ENCODE measurements around the gene M1AP.

The M1AP gene

DNA sequence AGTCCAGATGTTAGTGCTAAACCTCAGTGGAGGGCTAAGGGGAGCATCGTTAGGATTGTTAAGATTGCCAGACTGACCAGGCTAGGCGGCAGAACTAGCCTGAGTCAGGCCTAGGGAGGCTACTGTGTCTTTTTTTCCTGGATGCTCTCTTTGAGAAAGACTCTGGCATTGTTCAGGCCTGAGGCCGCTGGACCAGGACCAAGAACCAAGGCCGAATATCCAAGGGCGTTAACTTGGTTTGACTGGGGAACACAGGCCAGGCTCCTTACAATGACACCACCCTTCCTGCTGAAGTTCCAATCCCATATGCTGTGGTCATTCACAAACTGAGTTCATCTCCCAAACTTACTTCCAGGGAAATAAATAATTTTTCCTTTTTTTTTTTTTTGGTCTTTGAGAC, 107.8 kb downstream of the M1AP start:
- no peak for DNase-seq

DNA sequence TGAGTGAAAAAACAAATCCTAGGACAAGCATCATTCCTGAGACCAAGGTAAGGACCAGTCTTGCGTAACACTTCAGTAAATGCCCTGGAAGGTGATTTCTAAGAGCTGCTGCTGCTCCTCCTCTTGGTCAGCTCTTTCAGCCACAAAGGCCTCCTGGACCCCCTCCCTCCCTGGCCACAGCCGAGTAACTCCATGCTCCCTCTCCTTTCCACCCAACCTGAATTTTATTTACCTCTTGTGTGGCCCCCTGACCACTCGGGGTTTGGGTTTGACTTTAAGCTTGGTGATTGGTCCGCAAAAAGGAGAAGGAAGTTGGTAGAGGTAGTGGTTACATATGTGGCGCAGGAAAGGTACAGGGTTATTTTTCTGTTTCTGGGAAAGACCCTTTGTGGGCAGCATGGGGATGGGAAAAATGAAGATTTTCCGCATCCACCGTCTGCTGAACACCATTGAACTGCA, 109.2 kb downstream of the M1AP start:
- no peak for DNase-seq

DNA sequence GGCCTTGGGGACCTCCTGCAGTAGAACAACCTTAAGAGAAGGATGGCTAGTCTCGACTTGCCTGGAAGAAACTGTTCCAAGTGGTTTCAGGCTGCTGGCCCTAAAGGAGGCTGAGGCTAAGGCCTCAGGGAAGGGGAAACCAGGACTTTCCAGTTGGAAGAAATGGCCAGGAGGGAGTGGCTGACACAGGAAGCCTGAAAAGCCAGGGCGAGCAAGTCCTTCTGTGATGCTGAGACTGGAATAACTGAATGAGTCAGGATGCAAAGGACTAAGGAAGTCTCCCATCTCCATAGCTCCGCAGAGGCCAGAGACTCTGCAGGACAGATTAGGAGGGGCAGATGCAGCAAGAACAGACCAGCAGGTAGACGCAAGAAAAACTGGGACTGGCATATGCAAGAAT, 111.0 kb downstream of the M1AP start:
- no peak for DNase-seq

DNA sequence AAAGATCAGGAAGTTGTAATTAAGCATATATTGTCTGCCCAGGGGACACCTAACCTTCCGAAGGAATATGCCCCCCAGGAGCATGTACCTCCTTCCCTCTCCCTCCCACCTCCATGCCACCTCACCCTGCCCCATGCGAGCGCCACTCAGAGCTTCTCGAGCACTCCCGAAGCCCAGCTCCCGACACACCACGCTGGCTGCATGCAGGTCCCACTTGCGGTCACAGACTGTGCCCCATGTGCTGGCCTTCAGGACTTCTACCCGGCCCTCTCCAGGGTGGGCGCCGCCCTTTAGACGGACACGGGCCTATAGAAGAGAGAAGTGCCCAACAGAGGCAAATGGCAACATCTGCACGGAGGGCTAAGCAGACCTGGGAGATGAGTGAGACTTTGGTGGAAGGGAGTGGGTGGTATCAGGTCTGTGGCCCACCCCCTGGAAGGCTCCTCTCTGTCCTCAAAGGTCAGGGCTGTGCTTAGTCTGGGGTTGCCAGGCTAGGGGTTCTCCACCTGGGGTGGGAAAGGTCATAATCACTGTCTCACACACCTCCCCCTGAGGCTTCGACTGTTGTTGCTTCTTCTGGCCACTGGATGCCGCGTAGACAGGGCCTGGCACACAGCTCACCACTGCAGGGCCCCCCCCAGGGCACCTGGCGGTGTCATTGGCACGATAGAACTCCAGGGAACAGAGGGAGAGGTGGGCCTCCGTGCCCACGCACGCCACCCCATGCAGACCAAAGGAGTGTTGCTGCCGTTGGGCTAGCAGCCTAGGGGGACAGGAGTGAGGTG, 111.8 kb downstream of the M1AP start:
- DNase-seq: peak; percentile 39

DNA sequence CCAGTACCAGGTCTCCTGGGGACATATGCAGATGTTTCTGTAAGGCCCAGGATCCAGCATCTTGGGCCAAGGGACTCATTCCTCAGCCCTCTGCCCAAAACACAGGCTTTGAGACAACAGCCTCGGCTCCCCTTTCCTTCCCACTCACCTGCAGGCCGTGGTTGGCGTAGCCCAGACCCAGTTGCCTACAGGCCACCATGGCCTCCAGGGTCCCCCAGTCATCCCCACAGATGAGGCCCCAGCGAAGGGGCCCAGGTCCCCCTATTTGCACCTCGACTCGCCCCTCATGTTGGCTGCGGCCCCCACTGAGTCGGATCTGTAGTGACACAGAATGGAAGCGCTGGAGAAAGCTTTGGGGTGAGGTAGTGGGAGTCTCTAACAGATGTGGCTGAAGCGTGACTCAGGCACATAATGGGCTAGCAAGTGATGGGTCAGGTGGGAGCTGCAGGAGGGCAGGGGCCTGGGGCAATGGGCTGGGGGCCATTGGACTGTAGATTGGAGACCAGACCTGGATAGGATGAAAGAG, 112.6 kb downstream of the M1AP start:
- no peak for DNase-seq

DNA sequence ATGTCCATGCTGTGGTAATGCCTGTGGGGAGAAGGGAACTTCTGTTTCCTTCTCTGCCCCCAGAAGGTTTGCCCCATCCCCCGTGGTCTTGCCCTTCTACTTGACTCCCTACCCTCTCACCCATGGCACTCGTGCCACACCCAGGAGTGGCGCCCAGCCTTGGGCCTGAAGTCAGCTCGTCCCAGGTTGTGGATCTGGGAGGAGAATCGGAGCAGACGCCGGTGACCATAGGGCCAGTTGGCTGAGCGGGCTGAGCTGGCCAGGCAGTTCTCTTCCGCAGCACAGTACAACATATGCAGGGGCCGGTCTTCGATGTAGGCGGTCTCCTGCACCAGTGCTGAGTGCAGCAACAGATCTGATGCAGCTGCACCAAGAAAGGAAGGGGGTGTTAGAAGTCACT, 113.7 kb downstream of the M1AP start:
- DNase-seq: no peak

DNA sequence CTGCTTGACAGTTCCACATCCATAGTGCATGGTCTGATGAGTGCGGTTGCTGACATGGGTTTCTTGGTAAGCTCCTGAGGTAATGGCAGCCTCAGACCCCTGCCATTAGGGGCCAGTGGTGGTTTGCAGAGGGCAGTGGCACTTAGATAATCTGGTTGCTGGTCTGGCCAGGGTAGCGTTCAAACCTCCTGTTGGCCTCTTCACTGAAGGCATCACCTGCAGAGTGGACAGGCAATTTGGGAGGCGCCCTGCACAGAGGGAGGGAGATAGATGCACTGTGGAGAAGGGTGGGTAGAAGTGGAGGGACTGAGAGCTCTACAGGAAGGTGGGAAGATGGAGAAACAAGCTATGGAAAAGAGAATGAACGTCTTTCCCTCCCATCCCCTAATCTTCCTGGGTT, 114.7 kb downstream of the M1AP start:
- no peak for DNase-seq

DNA sequence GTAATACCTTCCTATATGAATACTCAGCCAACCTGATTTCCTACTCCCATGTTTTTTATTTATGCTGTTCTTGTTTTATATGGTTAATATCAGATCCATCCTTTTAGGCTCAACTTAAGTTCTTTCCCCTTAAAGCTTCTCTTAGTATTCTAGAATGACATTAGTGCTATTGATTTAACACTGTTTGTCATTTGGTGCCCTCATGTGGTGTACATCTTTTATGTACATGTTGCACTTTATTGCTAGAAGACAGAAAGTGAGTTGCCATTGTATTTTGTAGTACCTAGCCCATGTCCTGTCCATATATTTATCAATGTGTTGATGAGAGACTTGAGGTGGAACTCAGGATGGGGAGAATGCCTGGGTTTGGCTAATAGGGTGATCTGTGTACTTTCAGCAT, 115.9 kb downstream of the M1AP start:
- DNase-seq: peak; percentile 40

DNA sequence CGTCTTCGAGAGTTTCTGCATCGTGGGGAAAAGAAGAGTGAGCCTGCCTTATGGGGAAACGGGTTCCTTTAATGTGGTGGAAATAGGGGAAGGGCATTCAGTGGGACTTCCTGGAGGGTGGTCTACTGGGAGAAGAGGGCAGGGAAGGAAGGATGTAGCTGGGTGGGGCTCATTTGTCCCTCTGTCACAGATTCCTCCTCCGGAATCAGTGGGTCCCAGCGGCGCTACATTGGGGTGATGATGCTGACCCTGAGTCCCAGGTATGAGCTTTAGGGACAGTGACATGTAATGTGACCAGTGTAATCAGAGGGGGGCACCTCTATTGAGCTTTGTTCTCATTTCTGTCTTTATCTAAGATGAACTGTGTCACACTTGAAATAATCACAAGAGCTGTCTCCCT, 116.5 kb downstream of the M1AP start:
- no peak for DNase-seq

DNA sequence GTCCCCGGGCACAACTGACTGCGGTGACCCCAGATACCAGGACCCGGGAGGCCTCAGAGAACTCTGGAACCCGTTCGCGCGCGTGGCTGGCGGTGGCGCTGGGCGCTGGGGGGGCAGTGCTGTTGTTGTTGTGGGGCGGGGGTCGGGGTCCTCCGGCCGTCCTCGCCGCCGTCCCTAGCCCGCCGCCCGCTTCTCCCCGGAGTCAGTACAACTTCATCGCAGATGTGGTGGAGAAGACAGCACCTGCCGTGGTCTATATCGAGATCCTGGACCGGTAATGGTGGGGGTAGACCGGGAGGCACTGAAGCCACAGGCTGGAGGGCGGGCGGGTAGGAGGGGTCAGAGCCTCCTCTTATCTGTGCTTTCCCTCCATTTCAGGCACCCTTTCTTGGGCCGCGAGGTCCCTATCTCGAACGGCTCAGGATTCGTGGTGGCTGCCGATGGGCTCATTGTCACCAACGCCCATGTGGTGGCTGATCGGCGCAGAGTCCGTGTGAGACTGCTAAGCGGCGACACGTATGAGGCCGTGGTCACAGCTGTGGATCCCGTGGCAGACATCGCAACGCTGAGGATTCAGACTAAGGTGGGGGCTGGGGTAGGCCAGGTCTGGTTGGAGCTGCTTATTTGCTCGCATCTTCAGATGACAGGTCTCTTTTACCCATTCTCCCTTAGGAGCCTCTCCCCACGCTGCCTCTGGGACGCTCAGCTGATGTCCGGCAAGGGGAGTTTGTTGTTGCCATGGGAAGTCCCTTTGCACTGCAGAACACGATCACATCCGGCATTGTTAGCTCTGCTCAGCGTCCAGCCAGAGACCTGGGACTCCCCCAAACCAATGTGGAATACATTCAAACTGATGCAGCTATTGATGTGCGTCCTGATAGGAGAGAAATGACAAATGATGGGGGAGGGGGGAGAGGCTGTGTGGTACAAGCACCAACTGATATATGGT, 117.6 kb downstream of the M1AP start:
- DNase-seq: peak; percentile 50

DNA sequence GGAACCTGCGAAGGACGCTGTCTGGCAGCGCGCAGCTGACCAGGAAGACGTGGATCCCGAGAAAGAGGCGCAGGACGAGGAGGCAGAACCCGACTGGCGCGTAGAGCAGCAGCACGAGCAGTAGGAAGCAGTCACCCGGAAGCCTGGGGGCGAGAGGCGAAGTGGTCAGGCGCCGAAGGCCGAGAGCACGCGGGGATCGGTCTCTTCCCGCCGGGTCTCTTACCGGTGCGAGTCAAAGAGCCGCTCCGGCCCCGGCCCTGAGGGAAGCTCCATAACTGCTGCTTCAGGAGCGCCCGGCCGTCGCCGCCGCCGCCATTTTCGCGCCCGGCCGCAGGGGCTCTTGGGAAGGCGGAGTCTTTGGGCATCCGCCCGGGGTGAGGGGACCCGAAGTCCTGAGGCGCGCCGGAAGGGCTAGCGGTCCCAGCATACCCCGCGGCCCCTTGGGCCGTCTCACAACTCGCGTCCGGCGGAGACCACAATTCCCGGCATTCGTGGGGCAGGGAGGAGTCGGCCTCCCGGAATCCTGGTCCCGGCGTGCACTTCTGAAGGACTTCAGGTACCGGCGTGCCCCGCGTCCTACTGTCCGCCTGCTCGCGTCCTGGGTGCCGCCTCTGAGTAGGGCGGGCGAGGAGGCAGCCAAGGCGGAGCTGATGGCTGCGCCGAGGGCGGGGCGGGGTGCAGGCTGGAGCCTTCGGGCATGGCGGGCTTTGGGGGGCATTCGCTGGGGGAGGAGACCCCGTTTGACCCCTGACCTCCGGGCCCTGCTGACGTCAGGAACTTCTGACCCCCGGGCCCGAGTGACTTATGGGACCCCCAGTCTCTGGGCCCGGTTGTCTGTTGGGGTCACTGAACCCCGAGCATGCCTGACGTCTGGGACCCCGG, 118.5 kb downstream of the M1AP start, which contains the start of the genes AUP1 and HTRA2:
Gene AUP1, minus strand, starts transcription at position 350 of the 882 bp plus-strand sequence. Its CDS starts 77 bp downstream, at position 273.
Gene HTRA2, plus strand, starts transcription at position 577 of the 882 bp plus-strand sequence. Its CDS starts 74 bp downstream, at position 651.
- DNase-seq: peak; percentile 98

DNA sequence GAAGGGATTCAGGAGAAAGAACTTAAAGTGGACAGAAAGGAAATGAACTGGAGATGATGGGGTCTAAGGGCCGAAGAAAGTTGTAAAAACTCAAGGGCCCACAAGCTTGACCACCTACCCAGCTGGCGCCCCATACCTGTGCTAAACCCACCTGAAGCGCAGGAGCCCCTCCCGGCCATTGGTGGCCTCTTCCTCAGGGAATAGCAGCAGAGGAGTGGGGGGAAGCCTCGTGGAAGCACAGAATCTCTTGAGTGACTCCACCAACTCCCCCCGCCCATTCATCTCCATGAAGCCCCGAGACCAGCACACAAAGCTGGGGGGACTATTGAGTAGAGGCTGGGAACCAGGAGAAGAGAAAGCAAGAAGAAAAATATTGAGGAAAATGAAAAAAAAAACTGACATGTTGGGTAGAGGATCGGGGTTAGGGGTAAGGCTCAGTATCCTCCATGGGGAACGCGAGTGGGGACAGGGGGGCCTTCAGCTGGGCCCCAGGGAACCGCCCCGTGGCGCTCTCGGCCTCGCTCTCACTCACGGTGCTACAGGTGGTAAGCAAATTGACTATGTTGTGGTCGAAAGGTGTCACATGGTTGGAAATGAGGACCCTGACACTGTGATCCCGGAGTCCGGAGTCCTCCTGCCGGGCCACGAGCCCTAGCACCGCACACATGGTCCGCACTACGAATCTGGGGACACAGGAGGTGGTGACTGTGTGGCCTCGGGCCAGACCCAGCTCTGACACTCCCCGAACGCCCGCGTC, 119.4 kb downstream of the M1AP start:
- peak; percentile 36 for DNase-seq

DNA sequence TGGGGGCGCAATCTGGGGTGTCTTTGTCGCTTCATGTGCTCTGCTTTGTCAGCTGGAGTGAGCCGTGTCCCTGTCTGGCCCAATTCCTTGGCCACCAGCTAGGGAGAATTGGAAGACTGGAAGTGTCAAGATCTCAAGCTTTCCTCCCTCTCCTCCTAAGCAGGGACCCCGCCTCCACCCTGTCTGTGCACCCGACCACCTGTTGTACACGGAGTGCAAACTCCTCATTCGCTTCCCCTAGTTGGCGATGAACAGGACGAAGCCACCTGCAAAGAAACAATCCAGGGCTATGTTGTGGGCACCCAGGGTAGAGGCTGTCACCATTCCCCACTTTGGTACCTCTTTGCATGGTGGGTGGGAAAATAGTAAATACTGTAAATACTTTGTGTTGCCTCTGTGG, 120.4 kb downstream of the M1AP start:
- DNase-seq: no peak

DNA sequence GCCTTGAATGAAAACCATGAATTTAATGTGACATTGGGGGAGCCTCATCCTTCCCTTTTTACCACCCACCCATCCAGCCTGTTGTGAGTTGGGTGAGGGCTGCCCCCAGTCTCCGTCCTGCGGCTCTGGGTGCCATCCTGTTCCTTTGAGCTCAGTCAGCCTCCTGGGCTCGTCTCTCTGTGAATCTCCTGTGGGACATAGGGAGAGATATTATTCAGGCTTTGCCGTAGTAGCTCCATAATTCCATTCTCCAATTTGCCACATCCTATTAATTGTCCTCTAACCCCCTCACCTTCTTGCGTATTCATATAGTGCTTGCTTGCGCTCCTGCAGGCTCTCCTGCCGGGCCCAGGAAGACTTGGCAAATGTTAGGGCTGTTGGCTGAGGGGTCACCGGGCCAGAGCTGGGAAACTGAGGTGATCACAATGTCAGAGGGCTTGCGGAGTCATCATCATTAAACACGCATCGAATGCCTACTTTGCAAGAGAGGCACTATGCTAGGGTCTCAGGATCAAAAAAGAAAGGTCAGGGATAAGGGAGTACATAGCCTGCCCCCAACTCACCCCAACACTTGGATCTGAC, 121.4 kb downstream of the M1AP start:
- no peak for DNase-seq

DNA sequence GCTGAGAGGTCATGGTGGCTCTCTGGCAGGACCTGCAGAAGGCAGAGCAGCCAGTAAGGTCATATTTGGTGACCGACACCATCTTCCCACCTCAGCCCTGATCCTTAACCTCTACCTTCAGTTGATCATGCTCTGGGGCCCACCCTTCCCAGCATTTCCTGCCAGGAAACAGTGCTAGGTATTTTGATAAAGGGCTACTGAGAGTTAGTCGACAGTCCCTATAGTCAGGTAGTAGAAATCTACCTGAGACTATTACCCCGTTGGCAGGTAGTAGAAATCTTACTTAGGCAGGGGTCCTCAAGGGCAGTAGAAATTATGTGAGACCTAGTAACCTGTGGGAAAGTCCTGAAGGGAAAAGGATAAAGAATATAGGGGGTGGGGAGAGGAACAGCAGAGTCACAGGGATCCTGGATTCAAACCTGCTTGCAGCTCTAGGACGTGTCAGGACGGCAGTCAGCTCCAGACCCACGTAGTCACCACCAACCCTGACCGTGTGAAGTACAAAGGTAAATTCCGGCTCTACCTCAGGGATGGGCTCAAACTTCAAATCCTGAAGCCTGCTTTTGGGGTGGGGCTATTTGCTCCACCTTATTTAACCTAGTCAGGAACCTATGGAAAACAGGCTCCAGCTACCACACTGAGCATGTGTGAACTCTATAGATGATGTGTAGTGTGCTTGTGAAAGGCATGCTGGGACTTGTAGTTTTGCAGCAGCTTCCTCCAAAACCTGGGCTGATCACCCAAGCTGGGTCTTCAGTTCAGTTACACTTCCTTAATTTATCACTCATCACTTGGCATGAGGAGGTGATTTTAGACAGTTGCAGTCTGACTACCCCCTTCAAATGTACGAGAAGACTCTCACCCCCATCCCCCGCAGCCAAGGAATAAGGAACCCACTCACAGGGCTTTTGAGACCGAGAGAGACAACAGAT, 122.1 kb downstream of the M1AP start, which contains the start of gene DQX1:
Gene DQX1, minus strand, starts transcription at position 515 of the 932 bp plus-strand sequence. Its CDS starts 502 bp downstream, at position 13.
- peak; percentile 40 for DNase-seq

DNA sequence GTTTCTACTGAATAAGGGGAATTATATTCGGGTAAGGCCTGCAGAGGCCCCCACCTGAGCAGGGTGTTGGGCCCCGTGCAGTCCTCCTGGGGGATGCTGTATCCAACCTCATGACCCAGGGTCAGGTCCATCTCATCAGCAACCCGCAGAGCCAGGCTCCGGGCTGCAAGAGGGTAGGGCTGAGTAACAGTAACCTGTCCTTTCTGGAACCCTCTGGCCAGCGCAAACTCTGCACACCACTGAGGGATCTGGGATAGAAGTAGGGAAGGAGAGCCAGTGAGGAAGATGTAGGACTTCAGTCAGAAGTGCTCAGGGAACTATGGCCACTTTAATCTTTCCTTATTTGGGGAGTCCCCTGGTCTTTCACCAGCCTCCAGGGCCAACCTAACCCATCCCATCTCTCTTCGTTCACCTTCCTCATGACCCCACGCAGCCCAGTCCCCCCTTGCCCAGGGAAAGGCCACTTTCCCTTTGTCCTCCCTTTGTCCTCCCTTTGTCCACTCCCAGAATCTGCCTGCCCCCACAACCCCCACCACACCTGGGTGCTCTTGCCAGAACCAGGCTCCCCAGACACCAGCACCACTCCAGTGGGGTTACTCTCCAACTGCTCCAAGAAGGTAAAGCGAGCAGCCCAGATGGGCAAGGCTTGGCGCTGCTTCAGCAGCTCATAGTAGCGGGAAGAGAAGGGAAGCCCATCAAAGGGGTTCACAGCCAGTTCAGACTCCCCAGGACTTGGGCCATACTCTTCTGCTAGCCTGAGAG, 123.0 kb downstream of the M1AP start:
- DNase-seq: no peak

DNA sequence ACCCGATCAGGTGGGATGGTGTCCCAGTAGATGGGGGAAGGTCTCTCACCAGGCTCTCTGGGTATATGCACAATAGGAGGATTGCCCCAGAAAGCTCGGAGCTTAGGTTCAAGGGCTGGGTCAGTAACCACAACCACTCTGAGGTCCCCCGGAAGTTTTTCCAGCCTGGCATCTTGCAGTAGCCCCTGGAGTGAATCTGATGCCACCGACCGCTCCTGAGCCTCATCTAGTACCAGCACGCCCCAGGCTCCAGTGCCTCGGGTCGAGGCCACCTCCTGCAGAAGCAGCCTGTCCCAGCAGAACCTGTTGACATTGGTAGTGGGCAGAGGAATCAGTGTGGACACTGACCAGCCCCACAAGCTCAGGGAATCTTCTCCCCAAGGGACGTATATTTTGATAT, 124.1 kb downstream of the M1AP start:
- DNase-seq: no peak

DNA sequence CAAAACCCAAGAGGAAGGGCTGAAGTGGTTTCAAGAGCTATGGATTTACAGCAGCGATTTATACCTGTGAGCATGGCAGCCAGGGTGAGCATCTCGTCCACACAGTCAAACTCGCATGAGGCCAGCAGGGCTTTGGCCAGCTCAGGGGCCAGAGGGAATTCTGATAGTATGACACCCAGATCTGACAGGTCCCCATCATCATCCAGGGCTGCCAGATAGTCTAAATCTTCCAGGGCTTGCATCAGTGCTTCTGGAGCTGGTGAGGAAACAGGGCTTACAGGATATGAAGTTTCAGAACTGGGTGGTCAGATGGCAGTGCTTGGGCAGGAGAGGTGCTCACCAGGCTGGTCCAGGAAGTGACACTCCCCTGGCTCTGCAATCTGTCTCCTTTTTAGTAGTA, 125.6 kb downstream of the M1AP start:
- no peak for DNase-seq

DNA sequence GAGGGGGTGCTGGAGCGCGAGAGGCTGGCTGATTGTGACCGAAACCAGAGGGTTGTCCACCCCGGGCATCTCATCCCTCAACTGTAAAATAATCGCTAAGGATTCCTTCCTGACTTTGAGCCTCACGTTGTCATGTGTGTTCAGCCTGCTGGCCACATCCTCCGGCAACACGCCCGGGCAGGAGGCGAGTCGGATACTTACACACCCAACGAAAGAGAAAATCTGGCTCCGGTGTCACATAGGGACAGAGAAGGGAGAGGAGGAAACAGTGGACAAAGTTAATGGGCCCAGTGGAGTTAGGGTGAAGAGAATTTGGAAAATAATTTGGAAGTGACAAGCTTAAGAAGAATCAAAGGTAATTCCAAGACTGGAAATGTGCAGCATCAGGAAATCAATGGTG, 131.5 kb downstream of the M1AP start:
- no peak for DNase-seq

Data from RPMI8226 (cell line).